Measurements from ENCODE around the gene INPP5F.
"Not testable (repeated sequence)": the region's sequence is repeated elsewhere in the genome, so short reads cannot be mapped to it uniquely, and the experiment has no call there.

Gene INPP5F

DNA sequence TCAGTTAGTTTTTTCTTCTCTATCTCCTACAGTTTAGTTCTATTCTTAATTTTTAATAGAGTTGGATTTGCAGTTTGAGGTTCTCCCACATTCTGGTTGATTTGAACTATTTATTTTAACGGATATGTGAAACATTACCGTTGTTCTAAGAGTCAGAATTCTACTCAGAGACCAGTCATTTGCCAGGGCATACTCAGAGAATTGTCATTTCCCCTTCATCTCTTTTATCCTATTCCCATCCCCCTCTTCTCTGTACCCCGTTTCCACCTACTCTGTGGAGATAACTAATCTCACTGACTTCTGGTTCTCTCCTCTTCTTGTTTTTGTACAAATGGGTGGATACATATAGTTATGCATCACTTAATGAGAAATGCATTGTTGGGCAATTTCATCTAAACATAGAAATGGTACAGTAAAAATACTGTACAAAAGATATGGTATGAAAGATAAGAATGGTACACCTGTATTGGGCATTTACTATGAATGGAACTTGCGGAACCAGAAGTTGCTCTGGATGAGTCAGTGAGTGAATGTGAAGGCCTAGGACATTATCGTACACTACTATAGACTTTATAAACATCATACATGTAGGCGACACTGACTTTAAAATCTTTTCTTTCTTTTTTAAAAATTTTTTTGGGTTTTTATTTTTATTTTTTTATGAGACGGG is 53.1 kb downstream of the INPP5F start:
- DNase-seq: no peak

DNA sequence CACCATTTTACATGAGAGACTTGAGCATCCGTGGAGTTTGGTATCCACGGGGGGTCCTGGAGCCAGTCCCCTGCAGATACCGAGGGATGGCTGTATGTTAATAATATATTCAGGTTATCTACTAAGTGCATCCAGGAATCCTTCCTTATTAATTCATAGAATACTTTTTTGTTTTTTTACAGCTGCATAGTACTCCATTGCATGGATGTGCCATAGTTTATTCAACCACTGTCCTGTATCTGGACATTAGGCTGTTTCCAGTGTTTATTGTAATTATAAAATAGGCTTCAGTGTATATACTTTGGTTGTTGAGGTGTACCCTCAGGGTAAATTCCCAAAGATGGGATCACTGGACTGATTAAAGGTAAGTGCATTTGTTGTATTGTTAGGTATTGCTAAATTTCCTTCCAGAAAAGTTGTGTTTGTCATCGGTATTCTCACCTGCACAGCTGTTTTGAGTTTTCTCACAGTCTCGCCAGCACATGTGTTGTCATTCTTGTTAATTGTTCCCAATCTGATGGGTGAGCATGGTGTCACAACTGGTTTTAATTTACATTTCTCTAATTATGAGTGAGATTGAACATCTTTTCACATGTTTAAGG is 55.1 kb downstream of the INPP5F start:
- DNase-seq: no peak

DNA sequence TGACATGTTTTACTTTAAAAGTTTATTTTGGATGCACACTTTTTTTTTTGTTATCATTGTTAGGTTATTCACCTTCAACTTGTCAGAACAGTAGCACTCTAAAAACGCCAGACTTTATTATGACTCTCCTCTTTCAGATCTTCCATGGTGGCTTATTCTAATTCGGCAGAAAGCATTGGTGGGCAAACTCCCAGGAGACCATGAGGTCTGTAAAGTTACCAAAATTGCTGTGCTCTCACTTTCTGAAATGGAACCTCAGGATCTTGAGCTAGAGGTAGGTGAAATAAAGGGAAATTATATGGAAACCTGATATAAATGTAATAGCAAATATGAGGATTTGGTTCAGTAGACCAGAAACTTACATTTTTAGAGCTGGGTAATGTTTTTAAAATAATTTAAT is 55.6 kb downstream of the INPP5F start:
- DNase-seq: no peak

DNA sequence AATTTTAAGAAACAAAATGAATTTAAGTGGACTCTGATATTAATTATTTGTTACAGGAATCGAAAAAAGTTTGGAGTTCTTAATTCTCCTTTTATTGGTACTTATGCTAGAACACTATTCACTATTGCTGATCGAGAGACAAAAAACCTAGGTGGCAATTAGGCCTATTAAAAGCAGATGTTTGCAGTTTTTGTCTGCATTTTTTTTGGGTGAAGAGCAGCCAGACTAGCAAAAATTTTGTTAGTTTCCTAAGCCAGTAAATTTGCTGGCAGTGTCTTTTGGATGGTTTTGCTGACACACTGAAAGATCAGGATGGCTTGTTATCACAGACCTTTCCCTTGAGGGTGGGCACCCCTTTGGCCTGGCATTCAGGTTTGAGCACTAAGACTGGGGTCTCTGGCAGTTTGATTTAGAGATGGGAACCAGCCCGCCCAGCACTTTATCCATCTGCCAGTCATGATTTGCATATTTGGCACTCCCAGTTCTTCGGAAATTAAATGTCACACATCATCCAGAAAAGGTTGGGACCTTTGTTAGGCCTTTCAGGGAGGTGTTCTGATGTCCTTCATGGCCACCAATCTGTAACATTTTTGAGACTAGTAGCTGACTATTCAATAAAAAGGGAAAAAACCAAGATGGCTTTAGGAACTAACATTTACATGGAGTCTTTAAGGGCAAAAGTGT is 57.3 kb downstream of the INPP5F start:
- DNase-seq: peak; percentile 55

DNA sequence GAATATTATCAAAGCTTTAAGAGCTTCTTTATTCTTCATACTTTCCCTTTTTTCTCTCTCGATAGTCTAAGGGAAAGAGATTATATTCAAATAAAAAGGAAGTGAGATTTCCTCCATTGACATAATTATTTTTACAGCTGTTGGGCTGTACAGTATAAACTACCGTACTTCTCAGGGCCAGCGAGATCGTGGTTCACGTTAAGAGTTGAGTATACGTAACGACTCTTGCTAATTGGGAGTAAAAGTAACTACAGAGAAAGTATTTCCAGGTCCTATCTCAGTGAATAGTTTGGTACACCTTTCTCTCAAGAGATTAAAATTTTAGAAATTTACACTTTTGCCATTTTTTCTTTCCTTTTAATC is 57.8 kb downstream of the INPP5F start:
- no peak for DNase-seq

DNA sequence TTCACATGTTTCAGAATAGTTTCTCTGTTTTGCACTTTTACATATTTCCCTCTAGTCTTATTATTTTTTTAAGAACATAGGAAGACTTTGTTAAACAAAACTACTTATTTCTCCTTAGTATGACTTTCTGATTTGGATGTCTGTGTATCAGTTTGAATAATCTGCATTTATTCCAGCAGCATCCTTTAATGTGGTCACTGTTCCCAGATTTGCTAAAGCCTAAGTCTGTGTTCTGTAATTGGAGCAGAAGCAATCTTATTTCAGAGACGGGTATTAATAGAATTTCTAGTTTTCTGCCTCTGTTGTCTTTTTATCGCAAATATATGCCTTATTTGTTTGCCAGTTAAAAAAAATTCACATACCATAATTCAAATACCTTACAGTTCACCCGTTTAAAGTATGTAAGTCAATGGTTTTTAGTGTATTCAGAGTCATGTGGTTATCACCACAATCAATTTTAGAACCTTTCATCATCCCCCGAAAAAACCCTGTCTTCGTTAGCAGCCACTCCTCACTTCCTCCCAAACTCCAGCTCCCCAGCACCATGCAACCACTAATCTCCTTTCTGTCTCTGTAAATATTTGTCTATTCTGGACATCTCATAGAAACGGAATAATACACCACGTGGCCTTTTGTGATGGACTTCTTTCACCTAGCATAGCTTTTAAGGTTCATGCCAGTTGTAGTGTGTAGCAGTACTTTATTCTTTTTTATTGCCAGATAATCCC is 58.7 kb downstream of the INPP5F start:
- DNase-seq: no peak

DNA sequence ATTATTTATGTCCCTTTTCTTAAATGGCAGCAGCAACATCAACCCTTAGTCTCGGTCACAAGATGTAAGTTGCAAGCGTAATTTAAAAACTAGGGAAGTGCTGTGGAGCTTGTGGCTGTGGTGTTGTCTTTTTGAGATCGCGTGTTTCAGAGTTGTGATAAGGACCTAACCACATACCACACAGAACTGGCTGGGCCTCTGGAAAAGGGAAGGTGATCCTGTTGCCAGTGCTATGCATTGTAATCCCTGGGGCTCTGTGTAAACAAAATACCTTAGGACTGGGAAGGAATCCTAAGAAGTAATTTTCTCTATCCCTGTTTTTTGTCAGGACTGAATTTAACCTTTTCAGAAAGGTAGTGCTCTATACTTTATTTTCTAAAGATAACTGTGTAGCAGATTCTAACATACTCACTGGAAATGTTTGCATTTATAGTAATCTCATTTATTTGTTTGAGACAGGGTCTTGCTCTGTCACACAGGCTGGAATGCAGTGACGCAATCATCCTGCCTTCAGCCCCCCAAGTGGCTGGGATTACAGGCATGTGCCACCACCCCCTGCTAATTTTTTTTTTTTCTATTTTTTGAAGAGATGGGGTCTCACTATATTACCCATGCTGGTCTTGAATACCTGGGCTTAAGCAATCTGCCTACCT is 60.4 kb downstream of the INPP5F start:
- DNase-seq: no peak

DNA sequence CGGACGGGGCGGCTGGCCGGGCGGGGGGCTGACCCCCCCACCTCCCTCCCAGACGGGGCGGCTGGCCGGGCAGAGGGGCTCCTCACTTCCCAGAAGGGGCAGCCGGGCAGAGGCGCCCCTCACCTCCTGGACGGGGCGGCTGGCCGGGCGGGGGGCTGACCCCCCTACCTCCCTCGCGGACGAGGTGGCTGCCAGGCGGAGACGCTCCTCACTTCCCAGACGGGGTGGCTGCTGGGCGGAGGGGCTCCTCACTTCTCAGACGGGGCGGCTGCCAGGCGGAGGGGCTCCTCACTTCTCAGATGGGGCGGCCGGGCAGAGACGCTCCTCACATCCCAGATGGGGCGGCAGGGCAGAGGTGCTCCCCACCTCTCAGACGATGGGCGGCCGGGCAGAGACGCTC is 69.3 kb downstream of the INPP5F start:
- not testable (repeated sequence) for DNase-seq

DNA sequence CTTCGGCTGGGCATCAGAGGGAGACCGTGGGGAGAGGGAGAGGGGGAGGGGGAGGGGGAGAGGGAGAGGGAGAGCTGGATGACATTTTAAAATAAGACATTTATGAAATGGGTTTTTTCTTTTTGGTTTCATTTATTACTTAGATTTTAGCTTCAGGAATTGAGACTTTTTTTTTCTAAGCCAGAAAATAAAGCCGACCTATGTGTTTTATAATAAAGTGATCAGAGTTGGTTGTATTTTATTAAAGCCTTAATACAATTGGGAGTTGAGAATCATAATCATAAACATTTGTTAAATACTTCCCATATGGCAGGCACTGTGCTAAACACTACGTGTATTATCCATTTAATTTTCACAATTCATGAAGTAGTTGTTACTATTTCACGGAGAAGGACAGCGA is 70.2 kb downstream of the INPP5F start:
- no peak for DNase-seq

DNA sequence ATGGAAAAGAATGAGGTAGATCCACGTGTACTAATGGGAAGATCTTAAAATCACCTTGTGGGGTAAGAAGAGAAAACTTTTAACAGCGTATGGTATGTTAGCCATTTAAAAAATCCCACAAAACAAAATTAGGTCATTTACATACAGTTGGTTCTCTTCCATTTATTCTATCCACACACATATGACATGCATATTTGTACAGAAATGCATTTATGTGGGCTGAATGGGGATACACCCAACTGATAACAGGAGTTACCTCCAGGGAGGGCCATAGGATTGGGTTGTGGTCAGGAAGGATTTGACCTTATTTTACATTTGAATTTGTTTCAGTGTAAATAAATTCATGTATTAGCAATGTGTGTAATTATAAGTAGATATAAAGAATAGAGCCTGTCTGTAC is 75.3 kb downstream of the INPP5F start:
- DNase-seq: no peak

DNA sequence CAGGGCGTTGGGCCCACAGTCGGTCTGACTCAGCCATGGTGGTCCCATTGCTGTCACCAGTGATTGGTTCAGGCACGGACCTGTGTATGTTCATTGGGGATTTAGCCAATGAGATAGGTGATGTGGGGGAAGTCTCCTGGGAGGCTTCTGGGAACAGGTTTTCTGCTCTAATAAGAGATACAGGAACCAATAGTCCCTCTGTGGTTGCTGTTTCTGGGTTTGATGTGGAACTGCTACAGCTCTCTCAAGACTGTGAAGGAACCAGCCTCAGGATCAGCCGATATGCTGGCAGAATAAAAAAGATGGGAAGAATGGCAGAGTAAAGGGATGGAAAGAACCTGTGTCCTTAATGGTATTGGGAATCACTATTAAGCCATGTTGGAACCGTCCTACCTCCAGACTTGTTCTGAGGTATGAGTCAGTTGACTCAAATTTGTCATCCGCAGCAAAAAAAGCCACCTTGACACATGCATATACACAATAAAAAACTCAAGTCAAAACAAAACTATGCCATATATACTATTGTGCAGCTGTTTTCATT is 76.2 kb downstream of the INPP5F start:
- no peak for DNase-seq

DNA sequence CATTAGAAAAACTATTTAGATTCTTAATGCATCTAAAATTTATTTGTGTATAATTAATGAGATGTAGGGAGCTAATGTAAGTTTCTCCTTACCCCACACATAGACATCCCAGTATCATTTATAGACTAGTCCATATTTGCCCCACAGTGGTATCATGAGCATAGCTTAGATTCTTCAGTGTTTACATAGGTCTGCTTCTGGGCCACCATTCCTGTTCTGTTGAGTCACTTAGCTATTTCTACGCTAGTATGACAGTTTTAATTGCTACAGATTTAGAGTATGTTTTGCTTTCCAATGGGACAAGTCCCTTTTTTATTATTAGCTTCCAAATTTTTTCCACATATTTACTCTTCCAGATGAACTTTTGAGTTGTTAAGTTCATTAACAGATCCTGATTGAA is 77.4 kb downstream of the INPP5F start:
- no peak for DNase-seq

DNA sequence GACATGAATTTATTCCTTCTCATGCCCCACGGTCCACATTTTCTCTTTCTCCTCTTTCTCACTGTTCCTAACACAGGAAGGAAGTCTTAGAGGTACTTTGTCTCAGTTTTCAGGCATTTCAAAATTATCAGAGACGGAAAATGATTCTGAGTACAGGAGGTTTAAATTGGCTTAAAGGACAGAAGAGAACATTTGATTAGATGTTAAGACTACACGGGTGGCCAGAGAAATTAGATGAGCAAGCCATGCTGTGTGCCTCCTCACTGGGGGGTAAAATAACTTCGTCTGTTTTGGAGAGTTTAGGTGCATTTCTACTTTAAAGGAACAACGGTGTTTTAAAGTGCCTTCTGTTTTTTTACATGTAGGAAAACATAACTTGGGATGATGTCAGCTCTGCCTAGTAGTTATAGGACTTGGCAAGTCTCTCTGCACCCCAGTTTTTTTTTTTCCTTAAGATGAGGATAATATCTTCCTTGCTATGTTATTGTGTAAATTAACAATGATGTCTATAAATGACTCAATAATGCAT is 79.9 kb downstream of the INPP5F start:
- no peak for DNase-seq

DNA sequence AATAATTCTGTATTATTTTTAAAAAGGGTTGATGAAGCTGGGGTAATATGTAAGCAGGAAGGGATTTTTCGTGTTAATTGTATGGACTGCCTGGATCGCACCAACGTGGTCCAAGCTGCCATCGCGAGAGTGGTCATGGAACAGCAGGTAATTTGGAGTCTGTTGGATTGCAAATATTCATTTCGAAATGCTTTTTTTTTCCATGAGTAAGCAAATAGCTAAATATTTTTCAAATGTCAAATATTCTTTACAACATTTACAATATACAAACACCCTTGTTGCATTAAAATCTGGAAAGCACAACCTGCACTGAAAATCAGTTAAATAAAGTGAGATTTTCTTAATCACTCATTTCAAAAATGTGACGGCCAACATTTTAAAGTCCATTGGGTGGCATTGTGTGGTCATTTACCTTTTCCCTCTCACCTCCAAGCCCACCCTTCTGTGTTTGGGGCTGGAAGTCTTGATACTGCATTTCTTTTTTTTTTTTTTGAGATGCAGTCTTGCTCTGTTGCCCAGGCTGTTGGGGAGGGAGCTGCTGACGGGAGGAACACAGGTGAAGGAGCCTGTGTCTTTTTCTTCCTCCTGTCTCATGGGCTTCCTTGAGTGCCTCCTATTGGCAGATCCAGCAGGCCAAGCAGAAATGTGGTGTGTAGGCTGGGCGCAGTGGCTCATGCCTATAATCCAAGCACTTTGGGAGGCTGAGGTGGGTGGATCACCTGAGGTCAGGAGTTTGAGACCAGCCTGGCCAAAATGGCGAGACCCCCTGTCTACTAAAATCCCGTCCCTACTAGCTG is 80.7 kb downstream of the INPP5F start:
- no peak for DNase-seq

DNA sequence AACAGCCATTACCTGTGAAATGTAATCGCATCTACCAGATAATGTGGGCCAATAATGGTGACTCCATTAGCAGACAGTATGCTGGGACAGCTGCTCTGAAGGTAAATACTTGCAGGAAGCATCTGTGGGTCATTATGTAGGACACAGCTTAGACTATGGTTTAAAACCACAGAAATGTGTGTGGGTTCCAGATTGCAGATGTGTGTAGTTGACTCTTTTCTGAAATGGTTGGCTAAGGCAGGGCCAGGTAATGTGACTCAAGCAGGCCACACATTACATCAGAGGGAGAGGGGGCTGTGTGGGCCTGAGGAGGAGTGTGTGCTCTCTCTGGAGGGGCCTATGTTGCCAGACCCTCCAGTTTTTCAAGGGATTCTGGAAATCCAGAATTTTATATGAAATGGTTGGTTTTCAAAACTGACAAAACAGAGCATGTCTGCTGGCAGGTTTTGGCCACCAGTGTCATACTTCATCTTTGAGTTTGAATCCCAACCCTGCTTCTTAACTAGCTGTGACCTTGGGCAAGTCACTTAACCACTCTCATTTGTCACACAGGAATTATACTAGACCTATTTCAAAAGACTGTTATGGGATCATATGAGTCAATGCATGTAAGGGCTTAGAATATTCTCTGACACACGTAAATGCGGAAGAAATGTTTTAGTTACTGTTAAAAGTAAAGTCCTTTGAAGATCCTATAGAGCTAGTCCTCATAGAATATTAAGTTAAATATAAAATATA is 82.3 kb downstream of the INPP5F start:
- peak; percentile 70 for DNase-seq

DNA sequence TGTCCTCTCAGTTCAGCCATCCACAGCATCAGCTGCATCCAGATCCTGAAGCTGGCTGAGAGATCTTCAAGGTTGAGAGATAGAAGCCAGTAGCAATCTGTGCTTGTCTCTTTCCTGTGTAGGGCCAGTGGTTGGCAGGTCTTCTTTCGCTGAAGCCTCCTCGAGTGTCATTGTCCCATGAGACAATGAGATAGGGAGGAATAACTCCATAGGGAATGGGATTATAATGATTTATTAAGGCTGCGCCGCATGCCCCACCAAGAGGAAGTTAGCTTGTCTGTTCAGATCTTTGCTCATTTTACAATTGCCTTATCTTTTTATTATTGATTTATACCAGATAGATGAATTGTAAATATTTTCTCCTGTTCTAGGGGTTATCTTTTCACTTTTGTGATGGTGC is 85.3 kb downstream of the INPP5F start:
- DNase-seq: no peak

DNA sequence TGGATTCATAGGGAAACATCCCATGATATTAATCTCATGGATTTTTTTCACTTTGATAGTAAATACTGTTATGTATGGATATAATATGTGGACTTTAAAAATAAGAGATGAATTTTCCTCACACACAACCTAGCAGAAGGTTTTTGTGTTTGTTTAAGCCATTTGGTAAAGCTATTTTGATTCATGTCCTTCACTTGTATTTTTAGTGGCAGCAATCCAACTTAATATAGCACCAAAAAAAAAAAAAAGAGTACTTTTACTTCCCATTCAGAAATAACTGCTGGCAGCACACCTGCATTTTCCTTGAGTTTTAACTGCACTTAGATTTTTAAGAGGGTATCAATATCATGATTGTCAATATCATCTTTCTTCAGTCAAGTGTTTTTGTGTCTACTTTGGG is 86.8 kb downstream of the INPP5F start:
- DNase-seq: peak; percentile 12

DNA sequence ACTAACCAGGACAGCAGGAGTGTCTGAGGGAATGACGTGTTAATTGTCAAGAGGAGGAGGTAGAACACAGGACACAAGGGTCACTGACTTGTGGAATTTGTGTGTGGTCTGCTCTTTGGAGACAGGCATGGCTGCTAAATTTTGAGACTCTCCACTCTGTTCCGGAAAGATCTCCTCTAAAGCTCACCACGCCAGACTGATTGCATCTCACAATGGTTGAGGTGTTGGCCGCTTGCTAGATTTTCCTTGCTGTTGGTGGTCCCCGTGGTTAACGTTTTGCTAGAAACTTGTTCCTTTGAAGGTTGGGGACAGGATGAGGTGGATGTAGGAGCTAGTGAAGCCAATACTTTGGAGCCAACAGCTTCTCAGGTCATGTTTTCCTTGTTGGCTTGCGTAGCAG is 89.8 kb downstream of the INPP5F start:
- no peak for DNase-seq

DNA sequence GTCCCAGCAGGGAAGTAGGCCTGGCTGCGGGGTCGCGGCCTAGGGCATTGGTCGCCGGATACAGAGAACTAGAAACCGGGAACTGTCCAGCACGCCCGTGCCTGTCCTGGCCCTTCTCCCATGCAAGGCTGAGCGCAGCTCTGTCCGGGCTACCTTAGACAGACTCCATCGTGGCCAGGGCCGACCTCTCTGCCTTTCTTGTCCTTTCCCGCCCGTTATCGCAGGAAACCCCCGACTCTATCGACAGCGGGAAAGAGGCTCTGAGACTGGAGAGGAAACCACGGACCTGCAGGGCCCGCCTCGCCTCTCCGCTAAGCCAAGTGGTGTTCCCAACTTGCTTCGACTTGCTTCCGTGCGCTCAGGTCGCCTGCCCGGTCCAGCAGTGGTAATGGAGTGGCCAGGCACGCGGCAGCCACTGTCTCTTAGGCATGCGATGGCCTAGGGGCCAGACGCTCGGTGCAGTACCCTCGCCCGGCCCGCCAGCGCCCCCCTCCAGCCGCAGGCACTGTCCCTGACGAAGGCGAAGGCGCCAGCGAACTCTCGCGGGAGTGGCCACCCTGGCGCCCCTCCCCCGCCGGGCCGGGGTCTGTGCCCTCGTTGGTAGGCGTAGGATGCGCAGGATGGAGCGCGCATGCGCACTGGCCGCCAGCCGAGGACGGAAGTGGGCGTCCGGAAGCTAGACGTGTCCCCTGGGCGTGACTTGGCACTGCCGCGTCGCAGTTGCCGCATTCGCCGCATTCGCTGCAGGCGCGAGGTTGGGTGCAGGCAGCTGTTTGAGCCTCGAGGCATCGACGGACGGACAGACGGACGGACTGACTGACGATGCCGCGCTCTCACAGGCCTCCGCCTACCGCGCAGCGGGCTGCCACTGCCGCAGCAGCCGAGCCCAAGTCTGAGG is 92.4 kb downstream of the INPP5F start:
- no peak for DNase-seq

DNA sequence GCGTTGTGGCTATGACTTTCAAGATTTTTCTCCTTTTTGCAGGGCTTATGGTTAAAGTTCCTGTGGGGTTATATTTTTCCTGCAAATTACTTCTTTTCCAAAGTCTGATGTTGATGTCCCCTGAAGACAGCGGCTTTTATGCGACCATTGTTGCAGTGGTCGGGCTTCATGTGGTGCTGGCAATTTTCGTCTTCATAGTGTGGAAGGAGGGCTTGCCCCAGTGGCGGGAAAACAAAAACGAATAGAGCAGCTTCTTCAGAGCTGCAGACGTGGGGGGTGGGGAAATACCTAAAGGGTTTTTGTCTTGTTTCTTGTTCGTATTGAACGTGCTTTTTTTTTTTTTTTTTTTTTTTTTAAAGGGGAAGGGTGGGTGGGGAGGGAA is 93.0 kb downstream of the INPP5F start:
- no peak for DNase-seq
